GM19324 (cell line): ENCODE results near the gene HTRA2.
"Not testable (repeated sequence)": the region's sequence is repeated elsewhere in the genome, so short reads cannot be mapped to it uniquely, and the experiment has no call there.

Experiments
- ATAC-seq: cut with Tn5 transposase; IDR thresholded peaks from one replicate; pipeline ENCODE4 v1.9.1; 2021; ENCODE audit warnings: mild to moderate bottlenecking, moderate library complexity; ENCODE audit not compliant: unreplicated experiment, low FRiP score

The HTRA2 gene

GRCh38 chr2:74529357-74530238 is at the start of gene HTRA2, which contains the start of gene AUP1:
Gene HTRA2 (plus strand): TSS chr2:74529933. CDS start chr2:74530007, 74 bp downstream.
Gene AUP1 (minus strand): TSS chr2:74529706. CDS start chr2:74529629, 77 bp downstream.
- ATAC-seq, result peak; percentile 90

DNA sequence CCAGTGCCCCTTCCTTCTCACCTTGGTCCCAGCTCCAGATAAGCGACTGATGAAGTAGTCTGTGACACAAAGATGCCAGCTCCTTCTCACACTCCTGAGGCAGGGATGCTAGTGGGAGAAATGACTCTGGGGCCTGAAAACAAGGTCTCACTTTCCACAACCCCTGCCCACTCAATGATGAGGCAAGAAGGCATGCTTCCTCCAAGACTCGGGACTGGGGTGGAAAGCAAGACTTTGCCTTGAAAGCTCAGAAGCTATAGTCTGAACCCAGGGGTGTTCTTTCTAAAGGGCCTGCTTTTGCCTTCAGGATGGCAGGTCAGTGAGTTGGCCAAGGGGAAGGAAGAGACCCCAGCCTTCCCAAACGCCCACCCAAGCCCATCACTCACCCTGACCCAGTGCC is 48.3 kb upstream of the HTRA2 start:
- no peak for ATAC-seq

- peak; percentile 51 for ATAC-seq
Measured at GRCh38 chr2:74481961-74482800, 47.6 kb upstream of the HTRA2 start.

- ATAC-seq, result peak; percentile 90
Measured at GRCh38 chr2:74482801-74483674, 46.7 kb upstream of the HTRA2 start, which contains the start of the genes CCDC142 and TTC31. Gene CCDC142 (minus strand): TSS chr2:74482998. CDS start chr2:74482837, 161 bp downstream. Gene TTC31 (plus strand): TSS chr2:74483081. CDS start chr2:74483096, 15 bp downstream.

GRCh38 chr2:74483675-74484164 is 46.0 kb upstream of the HTRA2 start:
- not testable (repeated sequence) for ATAC-seq

DNA sequence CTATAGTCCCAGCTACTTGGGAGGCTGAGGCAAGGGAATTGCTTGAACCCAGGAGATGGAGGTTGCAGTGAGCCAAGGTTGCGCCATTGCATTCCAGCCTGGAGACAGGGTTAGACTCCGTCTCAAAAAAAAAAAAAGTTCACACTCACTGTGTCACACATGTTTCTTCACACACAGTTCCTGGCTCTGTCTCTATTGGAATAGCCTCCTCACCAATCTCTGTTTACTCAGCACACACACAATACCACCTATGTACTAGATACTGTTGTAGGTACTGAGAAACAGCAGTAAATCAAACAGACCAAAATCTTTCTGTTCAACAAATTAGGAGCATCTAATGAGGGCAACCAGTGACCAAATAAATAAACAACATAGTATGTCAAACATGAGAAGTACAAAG is 43.6 kb upstream of the HTRA2 start:
- ATAC-seq, result no peak

GRCh38 chr2:74488643-74489481 is 40.9 kb upstream of the HTRA2 start:
- ATAC-seq, result no peak

GRCh38 chr2:74489906-74490305 is 39.8 kb upstream of the HTRA2 start:
- ATAC-seq, result no peak

DNA sequence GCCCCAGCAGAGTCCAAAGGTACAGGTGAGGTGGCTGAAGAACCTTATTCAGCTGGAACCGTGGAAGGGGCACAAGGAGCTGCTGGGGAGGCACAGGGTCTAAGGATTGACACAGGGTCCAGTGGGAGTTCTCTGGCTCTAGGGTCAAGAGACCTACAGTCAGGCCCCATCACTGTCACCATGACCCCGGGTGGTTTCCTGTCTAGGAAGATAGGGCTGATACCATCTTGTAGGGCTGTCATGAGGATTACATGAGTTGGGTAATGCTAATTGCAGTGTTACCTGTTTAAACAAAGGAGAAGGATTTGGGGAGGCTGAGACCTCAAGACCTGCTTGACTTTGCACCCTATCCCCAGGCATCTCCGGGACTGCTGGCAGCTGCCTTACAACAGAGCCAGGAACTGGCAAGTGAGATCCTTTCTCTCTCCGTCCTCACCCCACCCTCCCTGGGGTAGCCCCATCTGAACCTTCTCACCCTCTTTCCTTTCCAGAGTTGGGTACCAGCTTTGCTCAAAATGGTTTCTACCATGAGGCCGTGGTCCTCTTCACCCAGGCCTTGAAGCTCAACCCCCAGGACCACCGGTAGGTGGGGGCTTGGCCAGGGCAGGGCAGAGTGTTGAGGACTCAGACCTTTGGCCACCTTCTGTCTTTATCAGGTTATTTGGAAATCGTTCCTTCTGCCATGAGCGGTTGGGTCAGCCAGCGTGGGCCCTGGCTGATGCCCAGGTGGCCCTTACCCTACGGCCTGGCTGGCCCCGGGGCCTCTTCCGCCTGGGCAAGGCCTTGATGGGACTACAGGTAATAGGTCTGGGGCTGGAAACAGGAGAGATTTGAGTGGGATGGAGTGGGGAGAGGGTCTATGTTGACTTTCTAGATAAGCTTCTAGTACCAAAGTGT is 37.8 kb upstream of the HTRA2 start:
- no peak for ATAC-seq

- no peak for ATAC-seq
Measured at GRCh38 chr2:74493546-74493945, 36.2 kb upstream of the HTRA2 start.

GRCh38 chr2:74495440-74495839 is 34.3 kb upstream of the HTRA2 start:
- no peak for ATAC-seq

- ATAC-seq, result no peak
Measured at GRCh38 chr2:74496997-74497776, 32.5 kb upstream of the HTRA2 start.

DNA sequence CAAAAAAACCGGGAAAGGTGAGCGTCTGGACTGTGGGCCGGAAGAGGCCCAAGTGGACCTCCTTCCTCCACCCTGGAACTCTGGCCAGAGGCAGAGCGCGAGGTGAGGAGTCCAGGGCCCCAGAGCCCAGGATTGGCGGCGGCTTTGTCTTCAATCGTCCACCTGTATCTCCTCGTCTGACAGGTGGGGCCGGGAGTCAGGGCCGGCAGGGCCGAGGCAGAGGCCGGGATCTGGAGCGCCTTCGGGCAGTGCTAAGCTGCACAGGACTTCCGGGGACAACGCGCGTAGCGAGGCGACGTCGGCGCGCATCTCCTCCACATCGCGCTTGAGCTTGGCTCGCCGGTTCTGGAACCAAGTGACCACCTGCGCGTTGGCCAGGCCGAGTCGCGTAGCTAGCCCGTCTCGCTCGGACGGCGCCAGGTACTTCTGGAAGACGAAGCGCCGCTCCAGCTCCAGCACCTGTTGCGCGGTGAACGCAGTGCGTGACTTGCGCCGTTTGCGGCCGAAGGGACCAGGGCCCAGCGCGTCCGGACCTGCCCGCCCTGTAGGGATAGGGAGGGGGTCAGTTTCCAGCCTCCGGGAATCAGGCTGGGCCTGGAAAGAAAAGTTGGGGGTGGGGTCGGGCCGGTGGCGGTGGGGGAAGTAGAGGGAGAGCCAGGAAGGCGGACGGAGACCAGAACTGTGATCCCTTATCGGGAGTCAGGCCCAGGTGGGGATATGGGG is 31.8 kb upstream of the HTRA2 start:
- ATAC-seq, result no peak

GRCh38 chr2:74498500-74499266 is 31.1 kb upstream of the HTRA2 start:
- ATAC-seq, result no peak

DNA sequence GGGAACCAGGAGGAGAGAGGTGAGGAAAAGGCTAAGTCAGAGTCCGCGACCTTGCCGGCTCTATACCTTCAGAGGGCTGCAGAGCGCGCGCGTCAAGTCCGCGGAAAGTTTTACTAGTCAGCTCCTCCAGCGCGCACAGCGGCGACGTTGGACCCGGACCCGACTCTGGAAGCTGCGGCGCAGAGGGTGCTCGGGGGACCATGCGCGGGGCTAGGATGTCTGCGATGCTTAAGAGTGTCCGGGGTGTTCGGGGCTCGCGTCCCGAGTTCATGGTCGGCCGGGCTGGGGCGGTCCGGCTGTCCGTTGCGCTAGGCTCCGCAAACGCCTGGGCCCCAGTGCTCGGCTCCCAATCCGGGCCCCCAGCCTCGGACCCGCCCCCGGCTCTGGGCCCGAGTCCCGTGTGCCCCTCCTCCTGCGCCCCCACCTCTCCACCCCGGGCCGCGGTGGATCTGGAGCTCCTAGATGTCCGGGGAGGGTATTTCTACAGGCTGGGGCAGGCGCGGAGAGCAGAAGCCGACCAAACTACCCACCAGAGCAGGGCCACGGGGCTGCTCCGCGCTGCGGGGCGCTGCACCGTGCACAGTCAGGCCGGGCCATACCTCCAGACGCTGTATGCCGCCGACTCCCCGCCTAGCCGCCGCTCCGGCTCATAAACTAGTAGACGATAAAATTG is 30.3 kb upstream of the HTRA2 start, which contains the start of gene LBX2:
TSS of gene LBX2 (minus strand) at position 337 of the 673 bp plus-strand sequence. CDS start at position 271, 66 bp downstream.
- no peak for ATAC-seq
